ENCODE measurements around the gene POU2AF2.
A peak's percentile ranks its signal among the peaks of the same experiment; 100 is the strongest.

Gene POU2AF2

GRCh38 chr11:111327908-111328624 is 82.5 kb downstream of the POU2AF2 start:
- no peak for TF ChIP-seq CTCF (conservative IDR thresholded peaks at IDR 0.05; ENCODE audit: control insufficient read depth, insufficient read depth, low read depth, low read length)
- H3K4me3 ChIP-seq (ENCODE audit: control insufficient read depth, low read depth, low read length) = no peak overlapping the region
- no peak for DNase-seq (ENCODE audit: low read depth)

- TF ChIP-seq CTCF (conservative IDR thresholded peaks at IDR 0.05; ENCODE audit: control insufficient read depth, insufficient read depth, low read depth, low read length) = no peak
Measured at GRCh38 chr11:111329306-111330204, 84.0 kb downstream of the POU2AF2 start.

GRCh38 chr11:111330234-111330893 is 84.8 kb downstream of the POU2AF2 start:
- DNase-seq (ENCODE audit: low read depth) = no peak
- no peak overlapping the region for H3K4me3 ChIP-seq (ENCODE audit: control insufficient read depth, low read depth, low read length)
- no peak for TF ChIP-seq CTCF (conservative IDR thresholded peaks at IDR 0.05; ENCODE audit: control insufficient read depth, insufficient read depth, low read depth, low read length)

More at GRCh38 chr11:111329306-111330204, 84.0 kb downstream of the POU2AF2 start:
- no peak for DNase-seq (ENCODE audit: low read depth)
- no peak overlapping the region for H3K4me3 ChIP-seq (ENCODE audit: control insufficient read depth, low read depth, low read length)

- no peak overlapping the region for H3K4me3 ChIP-seq (ENCODE audit: control insufficient read depth, low read depth, low read length)
- no peak for TF ChIP-seq CTCF (conservative IDR thresholded peaks at IDR 0.05; ENCODE audit: control insufficient read depth, insufficient read depth, low read depth, low read length)
- peak; percentile 65 for DNase-seq (ENCODE audit: low read depth)
Measured at GRCh38 chr11:111331711-111332479, 86.4 kb downstream of the POU2AF2 start.

GRCh38 chr11:111334532-111335502 is 89.3 kb downstream of the POU2AF2 start:
- no peak for DNase-seq (ENCODE audit: low read depth)
- no peak for TF ChIP-seq CTCF (conservative IDR thresholded peaks at IDR 0.05; ENCODE audit: control insufficient read depth, insufficient read depth, low read depth, low read length)
- no peak overlapping the region for H3K4me3 ChIP-seq (ENCODE audit: control insufficient read depth, low read depth, low read length)
